ENCODE measurements around the gene CYB561. TPM values are rescaled to one million over a fixed set of nuclear protein-coding genes. Genes with fewer than 3 reads are reported as not detected.
A peak's percentile ranks its signal among the peaks of the same experiment; 100 is the strongest.

CYB561 gene
- total RNA-seq, 1 donor = 32.2 TPM

GRCh38 chr17:63433746-63434591, 12.1 kb downstream of the CYB561 start:
- Histone ChIP-seq H4K20me1 (ENCODE audit: insufficient read depth, low read length) (peaks cover 2% of the 10 kb centered on the region), H3K79me2 (ENCODE audit: insufficient read depth, low read length) (no peaks in the 10 kb centered on the region), H3K27me3 (ENCODE audit: insufficient read depth, low read length) (no peaks in the 10 kb centered on the region), H3K4me1 (ENCODE audit: insufficient read depth, low read length) (peaks cover 41% of the 10 kb centered on the region), H3K27ac (ENCODE audit: low read depth, low read length) (peak overlapping the region; percentile 99), H3K4me3 (ENCODE audit: insufficient read depth, low read length) (peak overlapping the region; percentile 54), H3K36me3 (ENCODE audit: insufficient read depth, low read length) (peaks cover 7% of the 10 kb centered on the region), H3K4me2 (ENCODE audit: insufficient read depth, low read length) (peak overlapping the region; percentile 81), H2AFZ (ENCODE audit: low read length) (no peak overlapping the region), H3K9me3 (ENCODE audit: low read depth, low read length) (no peaks in the 10 kb centered on the region)
- TF ChIP-seq, protein P1, sequence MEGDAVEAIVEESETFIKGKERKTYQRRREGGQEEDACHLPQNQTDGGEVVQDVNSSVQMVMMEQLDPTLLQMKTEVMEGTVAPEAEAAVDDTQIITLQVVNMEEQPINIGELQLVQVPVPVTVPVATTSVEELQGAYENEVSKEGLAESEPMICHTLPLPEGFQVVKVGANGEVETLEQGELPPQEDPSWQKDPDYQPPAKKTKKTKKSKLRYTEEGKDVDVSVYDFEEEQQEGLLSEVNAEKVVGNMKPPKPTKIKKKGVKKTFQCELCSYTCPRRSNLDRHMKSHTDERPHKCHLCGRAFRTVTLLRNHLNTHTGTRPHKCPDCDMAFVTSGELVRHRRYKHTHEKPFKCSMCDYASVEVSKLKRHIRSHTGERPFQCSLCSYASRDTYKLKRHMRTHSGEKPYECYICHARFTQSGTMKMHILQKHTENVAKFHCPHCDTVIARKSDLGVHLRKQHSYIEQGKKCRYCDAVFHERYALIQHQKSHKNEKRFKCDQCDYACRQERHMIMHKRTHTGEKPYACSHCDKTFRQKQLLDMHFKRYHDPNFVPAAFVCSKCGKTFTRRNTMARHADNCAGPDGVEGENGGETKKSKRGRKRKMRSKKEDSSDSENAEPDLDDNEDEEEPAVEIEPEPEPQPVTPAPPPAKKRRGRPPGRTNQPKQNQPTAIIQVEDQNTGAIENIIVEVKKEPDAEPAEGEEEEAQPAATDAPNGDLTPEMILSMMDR (IDR thresholded peaks at IDR 0.05; ENCODE audit: extremely low read depth, low read depth, low read length) = no peak
- DNase-seq (ENCODE audit: insufficient read length, low spot score, missing footprints) = peak; percentile 99

DNA sequence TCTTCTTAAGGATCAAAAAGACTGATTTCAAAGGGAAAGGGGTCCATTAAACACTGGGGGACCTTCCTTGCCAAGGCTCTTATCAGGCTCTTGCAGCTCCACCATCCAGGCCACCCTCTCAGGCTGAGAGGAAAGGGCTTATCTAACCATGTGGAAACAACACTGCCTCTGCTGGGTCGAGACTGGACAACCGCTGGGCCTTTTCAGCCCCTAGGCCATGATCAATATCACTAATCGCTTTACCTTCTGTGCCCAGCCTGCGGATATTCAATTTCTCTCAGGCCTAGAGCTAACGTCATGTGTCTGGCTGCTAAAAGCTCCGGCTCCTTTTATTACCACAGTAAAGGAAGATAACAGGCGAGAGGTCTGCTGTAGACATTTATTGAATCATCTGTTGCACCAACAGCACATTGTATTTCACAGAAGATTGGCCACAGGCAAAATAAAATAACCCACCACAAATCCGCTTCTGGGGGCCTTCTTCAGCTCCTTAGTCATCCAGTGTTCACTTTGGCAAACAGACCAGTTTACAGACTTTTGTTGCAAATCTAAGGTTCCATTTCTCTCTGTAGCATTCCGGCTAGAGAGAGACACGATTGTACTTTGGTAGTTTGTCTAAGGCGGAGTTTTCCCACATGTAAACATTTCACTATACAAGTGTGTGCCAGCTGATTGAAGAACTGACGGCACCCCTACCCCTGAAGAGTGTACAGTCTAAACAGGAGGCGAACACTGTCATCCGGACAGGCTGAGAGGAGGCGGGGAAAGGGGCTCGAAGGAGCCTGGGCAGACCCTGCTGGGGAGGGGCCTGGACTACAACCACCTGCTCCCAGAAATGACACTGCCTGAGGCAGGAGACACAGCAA, 13.9 kb downstream of the CYB561 start:
- H3K4me3 ChIP-seq (ENCODE audit: insufficient read depth, low read length) = no peak overlapping the region
- peaks cover 8% of the 10 kb centered on the region for H4K20me1 ChIP-seq (ENCODE audit: insufficient read depth, low read length)
- no peaks in the 10 kb centered on the region for H3K79me2 ChIP-seq (ENCODE audit: insufficient read depth, low read length)
- H3K4me1 ChIP-seq (ENCODE audit: insufficient read depth, low read length) = peaks cover 41% of the 10 kb centered on the region
- no peaks in the 10 kb centered on the region for H3K27me3 ChIP-seq (ENCODE audit: insufficient read depth, low read length)
- DNase-seq (ENCODE audit: insufficient read length, low spot score, missing footprints) = peak; percentile 91
- H3K27ac ChIP-seq (ENCODE audit: low read depth, low read length) = peak overlapping the region; percentile 99
- TF ChIP-seq, protein P1 (IDR thresholded peaks at IDR 0.05; ENCODE audit: extremely low read depth, low read depth, low read length) = no peak
- peak overlapping the region; percentile 81 for H3K4me2 ChIP-seq (ENCODE audit: insufficient read depth, low read length)
- H3K36me3 ChIP-seq (ENCODE audit: insufficient read depth, low read length) = peaks cover 8% of the 10 kb centered on the region
- H3K9me3 ChIP-seq (ENCODE audit: low read depth, low read length) = no peaks in the 10 kb centered on the region
- no peak overlapping the region for H2AFZ ChIP-seq (ENCODE audit: low read length)

DNA sequence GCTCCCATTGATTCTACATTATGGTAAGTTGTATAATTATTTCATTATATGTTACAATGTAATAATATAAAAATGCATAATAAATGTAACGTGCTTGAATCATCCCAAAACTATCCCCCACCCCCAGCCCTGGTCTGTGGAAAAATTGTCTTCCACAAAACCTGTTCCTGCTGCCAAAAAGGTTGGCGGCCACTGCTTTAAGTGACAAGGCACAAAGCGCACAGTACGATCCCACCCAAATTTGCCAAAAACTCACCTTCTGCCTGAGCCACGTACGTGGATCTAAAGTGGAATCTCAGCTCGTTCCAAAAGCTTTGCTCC, 14.5 kb downstream of the CYB561 start:
- TF ChIP-seq, protein P1 (IDR thresholded peaks at IDR 0.05; ENCODE audit: extremely low read depth, low read depth, low read length) = no peak
- Histone ChIP-seq H3K9me3 (ENCODE audit: low read depth, low read length) (no peaks in the 10 kb centered on the region), H3K79me2 (ENCODE audit: insufficient read depth, low read length) (no peaks in the 10 kb centered on the region), H3K27me3 (ENCODE audit: insufficient read depth, low read length) (no peaks in the 10 kb centered on the region), H4K20me1 (ENCODE audit: insufficient read depth, low read length) (peaks cover 8% of the 10 kb centered on the region), H3K36me3 (ENCODE audit: insufficient read depth, low read length) (peaks cover 12% of the 10 kb centered on the region), H3K4me2 (ENCODE audit: insufficient read depth, low read length) (no peak overlapping the region), H3K4me1 (ENCODE audit: insufficient read depth, low read length) (peaks cover 41% of the 10 kb centered on the region), H3K27ac (ENCODE audit: low read depth, low read length) (peak overlapping the region; percentile 99), H3K4me3 (ENCODE audit: insufficient read depth, low read length) (no peak overlapping the region), H2AFZ (ENCODE audit: low read length) (no peak overlapping the region)
- no peak for DNase-seq (ENCODE audit: insufficient read length, low spot score, missing footprints)

- Histone ChIP-seq H3K79me2 (ENCODE audit: insufficient read depth, low read length) (no peaks in the 10 kb centered on the region), H3K27ac (ENCODE audit: low read depth, low read length) (no peak overlapping the region), H3K4me3 (ENCODE audit: insufficient read depth, low read length) (no peak overlapping the region), H4K20me1 (ENCODE audit: insufficient read depth, low read length) (peaks cover 15% of the 10 kb centered on the region), H3K4me2 (ENCODE audit: insufficient read depth, low read length) (no peak overlapping the region), H3K4me1 (ENCODE audit: insufficient read depth, low read length) (peaks cover 39% of the 10 kb centered on the region), H3K27me3 (ENCODE audit: insufficient read depth, low read length) (no peaks in the 10 kb centered on the region), H3K36me3 (ENCODE audit: insufficient read depth, low read length) (peaks cover 12% of the 10 kb centered on the region), H3K9me3 (ENCODE audit: low read depth, low read length) (no peaks in the 10 kb centered on the region), H2AFZ (ENCODE audit: low read length) (no peak overlapping the region)
- TF ChIP-seq, protein P1 (IDR thresholded peaks at IDR 0.05; ENCODE audit: extremely low read depth, low read depth, low read length) = no peak
- DNase-seq (ENCODE audit: insufficient read length, low spot score, missing footprints) = no peak
Observed at GRCh38 chr17:63430223-63430622, 15.9 kb downstream of the CYB561 start.
